K562 (cell line): Measurements from ENCODE around the gene MYO16. TPM values are rescaled to one million over a fixed set of nuclear protein-coding genes. Genes with fewer than 3 reads are reported as not detected.

Source experiments
- ATAC-seq: fragments of 200-7000 bp; cut with Tn5 transposase; 3 replicates; pipeline ENCODE4 v1.9.1; 2020; ENCODE audit warnings: moderate library complexity
- BruUV-seq: library from RNA; stranded (reverse); fragments of 400-500 nt; replicated peaks from 2 replicates; lab custom pipeline; 2021; lab: Mats Ljungman, UMichigan
- CTCF ChIA-PET: fragments of 300-600 bp; formaldehyde crosslinking; extraction: SDS; loops from one replicate; lab custom pipeline; 2021; ENCODE audit warnings: low intra/inter-chr PET ratio; lab: Yijun Ruan, JAX
- POLR2A ChIA-PET: fragments of 300-600, 350-650 bp; sonication (Branson Sonifier 250); formaldehyde crosslinking; extraction: SDS; loops from one replicate; lab custom pipeline; 2021; ENCODE audit warnings: antibody characterized with exemption, inconsistent platforms; lab: Yijun Ruan, JAX
- DNase-seq, 4 experiments: peaks; one replicate each; pipeline versions ENCODE4 v3.0.0 to v3.0.0-alpha.2; 2011 to 2018; ENCODE audit warnings: low spot score in 3 of 4, mixed read lengths in 3 of 4; ENCODE audit errors: extremely low read depth in 1 of 4
- FAIRE-seq: peaks from 2 replicates; lab custom pipeline; 2011; peaks lifted over from hg19 to GRCh38; lab: Jason Lieb, UNC
- H2AFZ ChIP-seq: 2 replicates; pipeline ENCODE4 v1.6.0; 2011; ENCODE audit warnings: low read depth, low read length, control low read depth, inconsistent platforms
- H3K27ac ChIP-seq: fragments of 200-600 bp; 3 replicates; pipeline ENCODE4 v1.8.0; 2011; ENCODE audit warnings: low read depth, mild to moderate bottlenecking, control low read depth, inconsistent platforms, low read length, moderate library complexity, mixed read lengths; ENCODE audit errors: extremely low read depth
- H3K27me3 ChIP-seq, 2 experiments: fragments of 300-600 bp in 1 of 2; 2 replicates in 1 of 2; 3 replicates in 1 of 2; pipeline versions ENCODE4 v1.6.0 to v1.8.0; 2011; ENCODE audit warnings: inconsistent platforms in 2 of 2, low read length in 2 of 2, mild to moderate bottlenecking in 1 of 2, mixed read lengths in 1 of 2, moderate library complexity in 1 of 2; ENCODE audit not compliant: control insufficient read depth in 2 of 2, insufficient read depth in 2 of 2
- H3K36me3 ChIP-seq: fragments of 300-600 bp; 3 replicates; pipeline ENCODE4 v1.8.0; 2011; ENCODE audit warnings: mild to moderate bottlenecking, low read length, inconsistent platforms; ENCODE audit not compliant: control insufficient read depth, insufficient read depth
- H3K4me1 ChIP-seq, 2 experiments: fragments of 200-600 bp in 1 of 2; replicated peaks in 1 of 2; 2 replicates in 1 of 2; 3 replicates in 1 of 2; pipeline versions ENCODE4 v1.5.1 to v1.8.0; 2011; ENCODE audit warnings: inconsistent platforms in 2 of 2, low read length in 2 of 2, mild to moderate bottlenecking in 1 of 2, mixed read lengths in 1 of 2, moderate library complexity in 1 of 2; ENCODE audit not compliant: control insufficient read depth in 2 of 2, insufficient read depth in 2 of 2
- H3K4me2 ChIP-seq: 2 replicates; pipeline ENCODE4 v1.6.1; 2011; ENCODE audit warnings: low read length, control low read depth, inconsistent platforms, mixed read lengths; ENCODE audit not compliant: insufficient read depth
- H3K4me3 ChIP-seq: fragments of 200-600 bp; sonication (generic), shearing (Covaris generic); 2 replicates; pipeline ENCODE4 v1.5.1; 2016; ENCODE audit warnings: control low read depth, inconsistent platforms
- H3K79me2 ChIP-seq: fragments of 200-600 bp; 3 replicates; pipeline ENCODE4 v1.8.0; 2011; ENCODE audit warnings: low read length, inconsistent platforms; ENCODE audit not compliant: control insufficient read depth, insufficient read depth
- H3K9ac ChIP-seq, 2 experiments: 2 replicates each; pipeline versions ENCODE4 v1.6.0 to v1.6.1; 2011; ENCODE audit warnings: low read depth in 2 of 2, low read length in 2 of 2, control low read depth in 1 of 2, inconsistent platforms in 1 of 2, mild to moderate bottlenecking in 1 of 2, mixed read lengths in 1 of 2; ENCODE audit not compliant: insufficient read depth in 1 of 2
- H3K9me1 ChIP-seq: one replicate; pipeline ENCODE4 v1.6.0; 2011; ENCODE audit warnings: inconsistent platforms, mild to moderate bottlenecking, low read length, moderate library complexity; ENCODE audit not compliant: control insufficient read depth, insufficient read depth
- H3K9me3 ChIP-seq: replicated peaks from 2 replicates; pipeline ENCODE4 v1.5.1; 2011; ENCODE audit warnings: low read depth, low read length, inconsistent platforms; ENCODE audit not compliant: control insufficient read depth, insufficient read depth
- H4K20me1 ChIP-seq: replicated peaks from 2 replicates; pipeline ENCODE4 v1.6.1; 2011; ENCODE audit warnings: low read length, inconsistent platforms, mixed read lengths; ENCODE audit not compliant: control insufficient read depth, insufficient read depth
- DNMT1 ChIP-seq: fragments of 450-650 bp; IDR thresholded peaks from 2 replicates; pipeline ENCODE4 v1.6.1; 2016; ENCODE audit warnings: antibody characterized with exemption, mild to moderate bottlenecking
- ERF ChIP-seq: fragments of 450-650 bp; formaldehyde crosslinking; IDR thresholded peaks from 2 replicates; pipeline ENCODE4 v1.4.0; 2020; ENCODE audit warnings: mild to moderate bottlenecking, mixed read lengths
- ETV5 ChIP-seq: sonication (generic); formaldehyde crosslinking; IDR thresholded peaks from 2 replicates; pipeline ENCODE4 v1.4.0; 2020; ENCODE audit warnings: low read depth, mild to moderate bottlenecking, missing genetic modification reagents
- KAT8 ChIP-seq: fragments of 450-650 bp; IDR thresholded peaks from 2 replicates; pipeline ENCODE4 v1.6.1; 2016; ENCODE audit warnings: low read depth, mild to moderate bottlenecking
- TBP ChIP-seq: optimal IDR thresholded peaks from 2 replicates; pipeline ENCODE3; 2011; ENCODE audit warnings: low read depth, low read length, improper control_type of control experiment
- XRCC5 ChIP-seq: fragments of 200-400 bp; formaldehyde crosslinking; IDR thresholded peaks from 2 replicates; pipeline ENCODE4 v1.6.1; 2017; ENCODE audit warnings: low read depth, mild to moderate bottlenecking, low read length
- ZNF217 ChIP-seq: sonication (generic); formaldehyde crosslinking; IDR thresholded peaks from 2 replicates; pipeline ENCODE4 v1.8.0; 2022; ENCODE audit warnings: mild to moderate bottlenecking, missing genetic modification reagents
- ZNF408 ChIP-seq: fragments of 250-450 bp; sonication (Bioruptor Pico); IDR thresholded peaks from 2 replicates; pipeline ENCODE4 v1.4.0; 2020; ENCODE audit warnings: low read depth, mild to moderate bottlenecking, moderate library complexity
- ZNF551 ChIP-seq: fragments of 250-450 bp; sonication (Bioruptor Pico); IDR thresholded peaks from 2 replicates; pipeline ENCODE4 v1.5.0; 2021; ENCODE audit warnings: mild to moderate bottlenecking, moderate library complexity
- ZNF785 ChIP-seq: fragments of 250-450 bp; sonication (Bioruptor Pico); IDR thresholded peaks from 2 replicates; pipeline ENCODE4 v1.4.0; 2020; ENCODE audit warnings: mild to moderate bottlenecking
- in situ Hi-C: fragments of 300-500 bp; cut with MboI; formaldehyde crosslinking; loops from 4 replicates; pipeline ENCODE4 v1.15.0; 2018; ENCODE audit warnings: inconsistent platforms, mixed read lengths
- intact Hi-C: fragments of 100-400 bp; cut with micrococcal nuclease; formaldehyde crosslinking; loops from 2 replicates; pipeline ENCODE4 v1.14.2; 2022
- polyA plus RNA-seq, 8 experiments: library from polyadenylated mRNA; depleted of rRNA in 4 of 8; stranded (reverse) in 5 of 8; unstranded in 3 of 8; fragments of >200 nt; fragmentation: Nextera tagmentation in 2 of 8; fragmentation: Illumina TruSeq in 1 of 8; extraction: Ambion mirVana in 2 of 8; extraction: Trizol in 1 of 8; gene quantifications; 2 replicates each; pipeline versions ENCODE4 v1.2.1 to v1.2.3, GENCODE V29; 2011 to 2014; ENCODE audit warnings: inconsistent platforms in 1 of 8, missing spikeins in 1 of 8
- total RNA-seq, 7 experiments: library from RNA; depleted of rRNA in 6 of 7; stranded (reverse); fragments of >200 nt in 6 of 7; fragmentation: Illumina TruSeq in 2 of 7; extraction: Trizol in 2 of 7; gene quantifications; 2 replicates each; pipeline versions ENCODE4 v1.2.1 to v1.2.3, GENCODE V29; 2011 to 2021; ENCODE audit warnings: low replicate concordance in 1 of 7
- TF ChIP-seq, protein P1 (sequence below): fragments of 200-800 bp; sonication (Bioruptor generic); IDR thresholded peaks from 2 replicates; pipeline ENCODE4 v1.6.1; 2016; ENCODE audit warnings: missing genetic modification characterization, missing compliant biosample characterization
- TF ChIP-seq, protein P2 (sequence below): conservative IDR thresholded peaks from 2 replicates; pipeline ENCODE4 v1.6.1; 2011; ENCODE audit warnings: low read depth, mild to moderate bottlenecking, low read length; ENCODE audit not compliant: control insufficient read depth
- TF ChIP-seq, protein P3 (sequence below): fragments of 450-650 bp; formaldehyde crosslinking; IDR thresholded peaks from 2 replicates; pipeline ENCODE4 v1.4.0; 2020; ENCODE audit warnings: mild to moderate bottlenecking, moderate library complexity

Gene MYO16
- total and polyA plus RNA-seq, 9 of the 15 experiments (the other 6 are each of a cell fraction or from before 2014, with no cell fraction given), result 4.3 to 45.7 (median 12.1) TPM

DNA sequence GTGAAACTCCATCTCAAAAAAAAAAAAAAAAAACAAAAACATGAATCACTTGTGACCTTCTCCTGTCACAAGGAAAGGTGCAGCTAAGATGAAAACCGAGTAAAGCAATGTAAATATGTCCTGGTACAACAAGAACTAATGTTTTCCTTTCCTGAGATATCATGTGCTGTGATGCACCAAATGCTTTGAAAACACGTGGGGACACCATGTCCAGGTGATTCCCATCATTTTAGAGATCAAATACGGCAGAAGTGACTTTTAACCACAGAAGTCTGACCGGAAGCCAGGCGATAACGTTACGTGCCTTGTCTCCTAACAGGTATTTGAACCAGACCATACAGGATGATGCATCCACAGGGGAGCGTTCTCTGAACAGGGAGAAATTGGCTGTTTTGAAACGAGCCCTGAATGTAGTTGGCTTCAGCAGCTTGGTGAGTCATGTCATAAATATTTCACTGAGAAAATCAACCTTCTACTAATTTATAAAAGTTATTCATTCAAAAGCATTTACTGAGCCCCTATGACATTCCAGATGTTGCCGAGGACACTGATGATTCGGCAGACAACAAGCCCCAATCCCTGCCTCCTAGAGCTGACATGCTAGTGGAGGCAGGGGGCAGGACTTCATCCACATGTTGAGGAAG lies 328.1 kb downstream of the MYO16 start (continued):
- TF ChIP-seq, protein P1, sequence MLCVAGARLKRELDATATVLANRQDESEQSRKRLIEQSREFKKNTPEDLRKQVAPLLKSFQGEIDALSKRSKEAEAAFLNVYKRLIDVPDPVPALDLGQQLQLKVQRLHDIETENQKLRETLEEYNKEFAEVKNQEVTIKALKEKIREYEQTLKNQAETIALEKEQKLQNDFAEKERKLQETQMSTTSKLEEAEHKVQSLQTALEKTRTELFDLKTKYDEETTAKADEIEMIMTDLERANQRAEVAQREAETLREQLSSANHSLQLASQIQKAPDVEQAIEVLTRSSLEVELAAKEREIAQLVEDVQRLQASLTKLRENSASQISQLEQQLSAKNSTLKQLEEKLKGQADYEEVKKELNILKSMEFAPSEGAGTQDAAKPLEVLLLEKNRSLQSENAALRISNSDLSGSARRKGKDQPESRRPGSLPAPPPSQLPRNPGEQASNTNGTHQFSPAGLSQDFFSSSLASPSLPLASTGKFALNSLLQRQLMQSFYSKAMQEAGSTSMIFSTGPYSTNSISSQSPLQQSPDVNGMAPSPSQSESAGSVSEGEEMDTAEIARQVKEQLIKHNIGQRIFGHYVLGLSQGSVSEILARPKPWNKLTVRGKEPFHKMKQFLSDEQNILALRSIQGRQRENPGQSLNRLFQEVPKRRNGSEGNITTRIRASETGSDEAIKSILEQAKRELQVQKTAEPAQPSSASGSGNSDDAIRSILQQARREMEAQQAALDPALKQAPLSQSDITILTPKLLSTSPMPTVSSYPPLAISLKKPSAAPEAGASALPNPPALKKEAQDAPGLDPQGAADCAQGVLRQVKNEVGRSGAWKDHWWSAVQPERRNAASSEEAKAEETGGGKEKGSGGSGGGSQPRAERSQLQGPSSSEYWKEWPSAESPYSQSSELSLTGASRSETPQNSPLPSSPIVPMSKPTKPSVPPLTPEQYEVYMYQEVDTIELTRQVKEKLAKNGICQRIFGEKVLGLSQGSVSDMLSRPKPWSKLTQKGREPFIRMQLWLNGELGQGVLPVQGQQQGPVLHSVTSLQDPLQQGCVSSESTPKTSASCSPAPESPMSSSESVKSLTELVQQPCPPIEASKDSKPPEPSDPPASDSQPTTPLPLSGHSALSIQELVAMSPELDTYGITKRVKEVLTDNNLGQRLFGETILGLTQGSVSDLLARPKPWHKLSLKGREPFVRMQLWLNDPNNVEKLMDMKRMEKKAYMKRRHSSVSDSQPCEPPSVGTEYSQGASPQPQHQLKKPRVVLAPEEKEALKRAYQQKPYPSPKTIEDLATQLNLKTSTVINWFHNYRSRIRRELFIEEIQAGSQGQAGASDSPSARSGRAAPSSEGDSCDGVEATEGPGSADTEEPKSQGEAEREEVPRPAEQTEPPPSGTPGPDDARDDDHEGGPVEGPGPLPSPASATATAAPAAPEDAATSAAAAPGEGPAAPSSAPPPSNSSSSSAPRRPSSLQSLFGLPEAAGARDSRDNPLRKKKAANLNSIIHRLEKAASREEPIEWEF (CRISPR knock-in tag), result no peak
- TF ChIP-seq ZNF217 (CRISPR knock-in tag) (no peak), ERF (no peak), TBP (no peak), ZNF785 (no peak)
- TF ChIP-seq, all 486 proteins: peak for 0

DNA sequence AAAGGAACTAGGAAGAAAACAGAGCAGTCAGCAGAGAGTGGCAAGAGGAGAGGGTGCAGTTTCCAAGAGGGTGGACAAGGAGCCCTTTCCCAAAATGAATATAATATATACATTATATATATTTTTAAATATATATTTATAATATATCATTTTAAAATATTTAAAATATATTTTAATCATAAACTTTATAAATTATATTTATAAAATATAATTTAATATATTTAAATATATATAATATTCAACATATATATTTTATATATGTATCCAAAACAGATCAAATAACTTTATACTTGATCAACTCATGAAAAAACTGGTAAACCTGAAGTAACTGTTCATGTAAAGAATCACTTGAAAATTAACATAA lies 328.6 kb downstream of the MYO16 start:
- no TSS peak for BruUV-seq
- H3K36me3 ChIP-seq, result no peaks in the 10 kb centered on the region
- H3K79me2 ChIP-seq, result no peaks in the 10 kb centered on the region
- CTCF ChIA-PET, result no interaction called here
- ATAC-seq (no peak), DNase-seq (no peak), FAIRE-seq (no peak)
- H4K20me1 ChIP-seq, result no peaks in the 10 kb centered on the region
- in situ Hi-C loops, result loop anchor here (25.0 kb wide), 1 partner anchor 1154 kb away; no protein-coding TSS in a partner anchor
- no peaks in the 10 kb centered on the region; a peak in 1 of 5 replicates for H3K4me1 ChIP-seq
- no peak overlapping the region for H2AFZ ChIP-seq
- no peak overlapping the region for H3K9ac ChIP-seq
- H3K9me3 ChIP-seq, result no peaks in the 10 kb centered on the region
- H3K4me2 ChIP-seq, result no peak overlapping the region
- intact Hi-C loops, result no loop called here
- no peak overlapping the region for H3K27ac ChIP-seq
- no peaks in the 10 kb centered on the region for H3K9me1 ChIP-seq
- H3K27me3 ChIP-seq, result no peaks in the 10 kb centered on the region
- TF ChIP-seq KAT8 (no peak), ZNF408 (CRISPR knock-in tag) (no peak), ETV5 (CRISPR knock-in tag) (no peak), DNMT1 (no peak), ZNF551 (no peak), XRCC5 (no peak)
- TF ChIP-seq, protein P2, sequence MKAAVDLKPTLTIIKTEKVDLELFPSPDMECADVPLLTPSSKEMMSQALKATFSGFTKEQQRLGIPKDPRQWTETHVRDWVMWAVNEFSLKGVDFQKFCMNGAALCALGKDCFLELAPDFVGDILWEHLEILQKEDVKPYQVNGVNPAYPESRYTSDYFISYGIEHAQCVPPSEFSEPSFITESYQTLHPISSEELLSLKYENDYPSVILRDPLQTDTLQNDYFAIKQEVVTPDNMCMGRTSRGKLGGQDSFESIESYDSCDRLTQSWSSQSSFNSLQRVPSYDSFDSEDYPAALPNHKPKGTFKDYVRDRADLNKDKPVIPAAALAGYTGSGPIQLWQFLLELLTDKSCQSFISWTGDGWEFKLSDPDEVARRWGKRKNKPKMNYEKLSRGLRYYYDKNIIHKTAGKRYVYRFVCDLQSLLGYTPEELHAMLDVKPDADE, result no peak
- TF ChIP-seq, protein P3, sequence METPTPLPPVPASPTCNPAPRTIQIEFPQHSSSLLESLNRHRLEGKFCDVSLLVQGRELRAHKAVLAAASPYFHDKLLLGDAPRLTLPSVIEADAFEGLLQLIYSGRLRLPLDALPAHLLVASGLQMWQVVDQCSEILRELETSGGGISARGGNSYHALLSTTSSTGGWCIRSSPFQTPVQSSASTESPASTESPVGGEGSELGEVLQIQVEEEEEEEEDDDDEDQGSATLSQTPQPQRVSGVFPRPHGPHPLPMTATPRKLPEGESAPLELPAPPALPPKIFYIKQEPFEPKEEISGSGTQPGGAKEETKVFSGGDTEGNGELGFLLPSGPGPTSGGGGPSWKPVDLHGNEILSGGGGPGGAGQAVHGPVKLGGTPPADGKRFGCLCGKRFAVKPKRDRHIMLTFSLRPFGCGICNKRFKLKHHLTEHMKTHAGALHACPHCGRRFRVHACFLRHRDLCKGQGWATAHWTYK (CRISPR knock-in tag), result no peak
- no peak overlapping the region for H3K4me3 ChIP-seq
- POLR2A ChIA-PET, result interaction anchor here (0.8 kb wide), 1 partner anchor 36 kb away, joined by 3 read pairs; no protein-coding TSS in a partner anchor
